Measurements from ENCODE around the gene PALM3.

The PALM3 gene

DNA sequence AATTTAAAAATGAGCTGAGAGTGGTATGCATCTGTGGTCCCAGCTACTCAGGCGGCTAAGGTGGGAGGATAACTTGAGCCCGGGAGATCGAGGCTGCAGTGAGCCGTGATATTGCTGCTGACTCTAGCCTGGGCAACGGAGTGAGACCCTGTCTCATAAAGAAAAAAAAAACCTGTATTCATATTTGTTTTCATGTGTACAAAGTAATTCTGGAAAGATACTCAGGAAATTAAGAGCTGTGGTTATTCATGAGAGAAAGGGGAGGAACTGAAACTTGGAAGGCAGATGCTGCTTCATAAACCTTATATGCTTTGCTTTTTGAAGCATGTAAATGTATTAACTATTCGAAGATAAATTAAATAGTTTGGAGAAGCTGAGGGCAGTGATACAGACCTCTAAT is 42.8 kb downstream of the PALM3 start:
- TF ChIP-seq TAF1 (IDR thresholded peaks at IDR 0.05; ENCODE audit: borderline replicate concordance, insufficient read depth, low read length) (no peak), SIN3A (IDR thresholded peaks at IDR 0.05; ENCODE audit: borderline replicate concordance, insufficient read depth, low read length) (no peak), FOXP2 (optimal IDR thresholded peaks at IDR 0.05; ENCODE audit: borderline replicate concordance, extremely low read depth, extremely low read length, insufficient read depth) (no peak), POLR2AphosphoS5 (IDR thresholded peaks at IDR 0.05; ENCODE audit: low read depth, low read length) (no peak)
- TF ChIP-seq, protein P1, sequence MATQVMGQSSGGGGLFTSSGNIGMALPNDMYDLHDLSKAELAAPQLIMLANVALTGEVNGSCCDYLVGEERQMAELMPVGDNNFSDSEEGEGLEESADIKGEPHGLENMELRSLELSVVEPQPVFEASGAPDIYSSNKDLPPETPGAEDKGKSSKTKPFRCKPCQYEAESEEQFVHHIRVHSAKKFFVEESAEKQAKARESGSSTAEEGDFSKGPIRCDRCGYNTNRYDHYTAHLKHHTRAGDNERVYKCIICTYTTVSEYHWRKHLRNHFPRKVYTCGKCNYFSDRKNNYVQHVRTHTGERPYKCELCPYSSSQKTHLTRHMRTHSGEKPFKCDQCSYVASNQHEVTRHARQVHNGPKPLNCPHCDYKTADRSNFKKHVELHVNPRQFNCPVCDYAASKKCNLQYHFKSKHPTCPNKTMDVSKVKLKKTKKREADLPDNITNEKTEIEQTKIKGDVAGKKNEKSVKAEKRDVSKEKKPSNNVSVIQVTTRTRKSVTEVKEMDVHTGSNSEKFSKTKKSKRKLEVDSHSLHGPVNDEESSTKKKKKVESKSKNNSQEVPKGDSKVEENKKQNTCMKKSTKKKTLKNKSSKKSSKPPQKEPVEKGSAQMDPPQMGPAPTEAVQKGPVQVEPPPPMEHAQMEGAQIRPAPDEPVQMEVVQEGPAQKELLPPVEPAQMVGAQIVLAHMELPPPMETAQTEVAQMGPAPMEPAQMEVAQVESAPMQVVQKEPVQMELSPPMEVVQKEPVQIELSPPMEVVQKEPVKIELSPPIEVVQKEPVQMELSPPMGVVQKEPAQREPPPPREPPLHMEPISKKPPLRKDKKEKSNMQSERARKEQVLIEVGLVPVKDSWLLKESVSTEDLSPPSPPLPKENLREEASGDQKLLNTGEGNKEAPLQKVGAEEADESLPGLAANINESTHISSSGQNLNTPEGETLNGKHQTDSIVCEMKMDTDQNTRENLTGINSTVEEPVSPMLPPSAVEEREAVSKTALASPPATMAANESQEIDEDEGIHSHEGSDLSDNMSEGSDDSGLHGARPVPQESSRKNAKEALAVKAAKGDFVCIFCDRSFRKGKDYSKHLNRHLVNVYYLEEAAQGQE (IDR thresholded peaks at IDR 0.05; ENCODE audit: insufficient read depth in 1 of 2, low read depth in 2 of 2, low read length in 2 of 2), result no peak

DNA sequence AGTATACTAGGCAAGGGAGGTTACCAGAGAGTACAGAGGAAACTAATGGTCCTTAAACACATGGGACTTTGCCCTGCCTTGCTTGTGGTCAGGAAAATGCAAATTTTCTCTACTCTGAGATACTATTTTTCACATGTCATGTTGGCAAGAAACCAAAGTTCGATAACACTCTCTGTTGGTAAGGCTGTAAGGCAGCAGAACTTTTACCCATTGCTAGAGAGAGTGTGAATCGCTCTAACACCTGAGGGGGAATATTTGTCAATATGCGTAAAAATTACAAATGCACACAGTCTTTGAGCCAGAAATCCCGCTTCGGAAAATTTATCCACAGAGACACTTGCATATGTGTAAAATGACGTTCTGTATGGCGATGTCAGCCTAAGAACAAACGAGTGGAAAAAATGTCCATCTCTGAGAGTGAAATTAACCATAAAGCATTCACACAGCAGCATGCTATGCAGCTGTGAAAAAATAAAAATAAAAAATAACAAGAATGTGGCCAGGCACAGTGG is 46.3 kb downstream of the PALM3 start:
- no peak for TF ChIP-seq SIN3A (IDR thresholded peaks at IDR 0.05; ENCODE audit: borderline replicate concordance, insufficient read depth, low read length)
- TF ChIP-seq, protein P1 (IDR thresholded peaks at IDR 0.05; ENCODE audit: insufficient read depth in 1 of 2, low read depth in 2 of 2, low read length in 2 of 2), result no peak
- no peak for TF ChIP-seq FOXP2 (optimal IDR thresholded peaks at IDR 0.05; ENCODE audit: borderline replicate concordance, extremely low read depth, extremely low read length, insufficient read depth)

DNA sequence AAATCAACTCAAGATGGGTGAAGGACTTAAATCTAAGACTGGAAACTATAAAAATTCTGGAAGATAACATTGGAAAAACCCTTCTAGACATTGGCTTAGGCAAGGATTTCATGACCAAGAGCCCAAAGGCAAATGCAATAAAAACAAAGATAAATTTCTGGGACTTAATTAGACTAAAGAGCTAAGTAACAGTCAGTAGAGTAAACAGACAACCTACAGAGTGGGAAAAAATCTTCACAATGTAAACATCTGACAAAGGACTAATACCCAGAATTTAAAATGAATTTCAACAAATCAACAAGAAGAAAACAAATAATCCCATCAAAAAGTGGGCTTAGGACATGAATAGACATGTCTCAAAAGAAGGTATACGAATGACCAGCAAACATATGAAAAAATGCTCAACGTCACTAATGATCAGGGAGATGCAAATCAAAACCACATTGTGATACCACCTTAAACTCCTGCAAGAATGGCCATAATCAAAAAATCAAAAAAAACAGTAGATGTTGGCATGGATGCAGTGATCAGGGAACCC is 49.4 kb downstream of the PALM3 start:
- TF ChIP-seq FOXP2 (optimal IDR thresholded peaks at IDR 0.05; ENCODE audit: borderline replicate concordance, extremely low read depth, extremely low read length, insufficient read depth) (no peak), TAF1 (IDR thresholded peaks at IDR 0.05; ENCODE audit: borderline replicate concordance, insufficient read depth, low read length) (no peak), POLR2AphosphoS5 (IDR thresholded peaks at IDR 0.05; ENCODE audit: low read depth, low read length) (no peak), SIN3A (IDR thresholded peaks at IDR 0.05; ENCODE audit: borderline replicate concordance, insufficient read depth, low read length) (no peak)
- TF ChIP-seq, protein P1 (IDR thresholded peaks at IDR 0.05; ENCODE audit: insufficient read depth in 1 of 2, low read depth in 2 of 2, low read length in 2 of 2), result no peak

DNA sequence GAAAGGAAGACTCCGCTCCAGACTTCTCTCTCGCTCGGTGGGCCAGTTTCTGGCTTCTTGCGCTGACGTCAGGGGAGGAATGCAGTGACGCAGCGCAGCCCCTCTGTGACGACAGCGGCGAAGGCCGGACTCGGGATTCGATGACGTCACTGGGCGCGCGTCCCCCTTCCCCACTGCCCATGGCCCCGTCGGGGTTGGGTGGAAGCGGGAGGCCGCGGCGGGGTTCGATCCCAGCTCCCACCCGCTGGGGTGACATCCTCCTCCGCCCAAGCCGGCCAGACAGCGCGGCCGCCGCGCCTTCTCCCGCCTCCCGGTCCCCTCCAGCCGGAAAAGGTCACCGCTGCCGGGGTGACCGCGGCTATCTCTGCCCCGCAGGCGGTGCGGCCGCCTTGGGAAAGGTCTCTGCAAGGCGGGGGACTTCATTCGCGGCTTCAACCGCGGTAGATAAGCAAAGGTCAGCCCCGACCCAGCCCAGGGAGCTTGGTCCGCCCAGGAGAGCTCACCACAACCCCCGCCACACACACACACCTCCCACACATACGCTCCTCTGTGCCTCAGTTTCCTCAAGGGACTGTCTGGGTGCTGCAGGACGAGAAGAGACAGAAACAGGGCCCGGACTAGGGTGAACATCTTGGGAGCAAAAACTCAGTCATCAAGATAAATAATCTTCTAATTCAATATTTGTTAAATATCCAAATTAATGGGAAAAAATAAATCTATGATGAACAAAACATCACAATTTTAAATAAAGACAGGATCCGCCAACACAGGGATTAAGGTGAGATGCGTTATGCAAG is 54.9 kb downstream of the PALM3 start:
- no peak for TF ChIP-seq SIN3A (IDR thresholded peaks at IDR 0.05; ENCODE audit: borderline replicate concordance, insufficient read depth, low read length)
- 0 out of 2 replicates have a peak, but pooled peaks have one; percentile 28 for TF ChIP-seq POLR2AphosphoS5 (IDR thresholded peaks at IDR 0.05; ENCODE audit: low read depth, low read length)
- TF ChIP-seq FOXP2 (optimal IDR thresholded peaks at IDR 0.05; ENCODE audit: borderline replicate concordance, extremely low read depth, extremely low read length, insufficient read depth), result peak; percentile 55

DNA sequence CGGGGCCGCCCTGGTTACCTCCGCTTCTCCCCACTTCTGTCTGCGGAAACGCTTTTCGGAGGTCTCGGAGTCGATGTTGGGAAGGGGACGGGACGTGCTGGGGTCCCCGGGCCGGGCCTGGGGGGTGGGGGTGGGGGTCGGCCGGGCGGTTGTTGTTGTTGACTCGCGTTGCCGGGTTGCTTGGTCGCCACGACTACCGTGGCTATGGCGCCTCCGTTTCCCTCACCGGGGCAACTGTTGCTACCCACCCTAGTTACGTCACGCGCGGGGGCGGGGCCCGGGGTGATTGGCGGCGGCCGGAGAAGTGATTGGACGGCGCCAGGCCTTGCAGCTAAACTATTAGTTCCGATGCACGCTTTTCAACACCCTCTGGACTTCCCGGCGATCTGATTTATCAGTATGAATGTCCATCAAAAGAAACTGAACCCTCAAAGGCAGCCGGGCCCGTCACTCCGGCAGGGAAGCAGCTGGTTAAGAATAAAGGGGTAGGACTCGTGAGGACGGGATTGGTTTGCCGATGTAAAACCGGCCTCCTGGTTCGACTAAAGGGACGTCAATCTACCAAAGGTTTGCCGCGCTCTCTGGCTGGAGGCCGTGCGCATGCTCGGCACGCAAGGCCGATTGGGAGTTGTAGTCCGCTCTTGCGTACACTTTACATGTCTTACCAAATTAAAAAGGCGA is 55.7 kb downstream of the PALM3 start, which contains the start of gene RFX1:
RFX1 (minus strand) TSS at position 236 of the 681 bp plus-strand sequence. CDS start 12,477 bp downstream, outside the sequence.
- TF ChIP-seq TAF1 (IDR thresholded peaks at IDR 0.05; ENCODE audit: borderline replicate concordance, insufficient read depth, low read length) (no peak), POLR2AphosphoS5 (IDR thresholded peaks at IDR 0.05; ENCODE audit: low read depth, low read length) (no peak), SIN3A (IDR thresholded peaks at IDR 0.05; ENCODE audit: borderline replicate concordance, insufficient read depth, low read length) (peak; percentile 65; the same call in 1 of the 2 replicates), FOXP2 (optimal IDR thresholded peaks at IDR 0.05; ENCODE audit: borderline replicate concordance, extremely low read depth, extremely low read length, insufficient read depth) (peak; percentile 97)
- TF ChIP-seq, protein P1 (IDR thresholded peaks at IDR 0.05; ENCODE audit: insufficient read depth in 1 of 2, low read depth in 2 of 2, low read length in 2 of 2), result no peak

Measured in PFSK-1 (cell line).